Naive thymus-derived CD4-positive, alpha-beta T cell (primary cell): ENCODE data around the gene YDJC. TPM values are rescaled to one million over a fixed set of nuclear protein-coding genes. Genes with fewer than 3 reads are reported as not detected.

Source experiments
- ATAC-seq: fragments of 150-1000 bp; cut with Tn5 transposase; 2 replicates; pipeline ENCODE4 v1.10.0; 2021; ENCODE audit warnings: mild to moderate bottlenecking, moderate library complexity
- CTCF ChIA-PET: fragments of 350-600 bp; sonication (Branson Sonifier 250); formaldehyde crosslinking; loops from one replicate; lab custom pipeline; 2021; ENCODE audit warnings: antibody characterized with exemption; lab: Charles Lee
- POLR2A ChIA-PET: fragments of 350-600 bp; sonication (Branson Sonifier 250); formaldehyde crosslinking; loops from one replicate; lab custom pipeline; 2021; ENCODE audit warnings: antibody characterized with exemption, inconsistent platforms; lab: Charles Lee
- DNase-seq, 9 donors: peaks; one replicate each; pipeline versions ENCODE4 v3.0.0 to v3.0.0-alpha.2; 2020 to 2022; ENCODE audit warnings: mixed read lengths in 1 of 9
- H3K27ac ChIP-seq: one replicate; pipeline ENCODE4 v1.7.0; 2013; ENCODE audit warnings: mild to moderate bottlenecking, low read depth, low read length, moderate library complexity
- H3K27me3 ChIP-seq, 2 donors: one replicate each; pipeline ENCODE4 v1.7.0; 2013; ENCODE audit warnings: low read length in 2 of 2, mild to moderate bottlenecking in 2 of 2, moderate library complexity in 2 of 2; ENCODE audit not compliant: control insufficient read depth in 2 of 2, insufficient read depth in 2 of 2
- H3K36me3 ChIP-seq, 3 experiments: 1 replicate in 2 of 3; 2 replicates in 1 of 3; pipeline ENCODE4 v1.7.0; 2013; ENCODE audit warnings: low read length in 3 of 3, mild to moderate bottlenecking in 3 of 3, moderate library complexity in 1 of 3; ENCODE audit not compliant: insufficient read depth in 3 of 3, control insufficient read depth in 2 of 3
- H3K4me1 ChIP-seq, 2 donors: one replicate each; pipeline ENCODE4 v1.7.0; 2013; ENCODE audit warnings: low read length in 2 of 2, mild to moderate bottlenecking in 2 of 2, moderate library complexity in 1 of 2; ENCODE audit not compliant: control insufficient read depth in 2 of 2, insufficient read depth in 2 of 2
- H3K4me3 ChIP-seq: 2 replicates; pipeline ENCODE4 v1.7.0; 2013; ENCODE audit warnings: mild to moderate bottlenecking, low read length
- H3K9me3 ChIP-seq, 3 experiments: 1 replicate in 2 of 3; 2 replicates in 1 of 3; pipeline ENCODE4 v1.7.0; 2013; ENCODE audit warnings: low read length in 3 of 3; ENCODE audit not compliant: control insufficient read depth in 2 of 3
- H3K27ac Mint-ChIP-seq, 9 donors: one replicate each; pipeline ENCODE4 v1.8.0; 2020 to 2022; ENCODE audit warnings: mixed read lengths in 9 of 9, mild to moderate bottlenecking in 8 of 9, moderate library complexity in 5 of 9, inconsistent platforms in 2 of 9
- H3K27me3 Mint-ChIP-seq, 5 donors: one replicate each; pipeline ENCODE4 v1.8.0; 2021 to 2022; ENCODE audit warnings: mixed read lengths in 5 of 5, mild to moderate bottlenecking in 1 of 5
- H3K36me3 Mint-ChIP-seq, 5 donors: one replicate each; pipeline ENCODE4 v1.8.0; 2020 to 2022; ENCODE audit warnings: mixed read lengths in 5 of 5, mild to moderate bottlenecking in 3 of 5, inconsistent platforms in 1 of 5
- H3K4me1 Mint-ChIP-seq, 7 donors: one replicate each; pipeline ENCODE4 v1.8.0; 2020 to 2022; ENCODE audit warnings: mixed read lengths in 7 of 7, mild to moderate bottlenecking in 3 of 7, inconsistent platforms in 1 of 7
- H3K4me3 Mint-ChIP-seq, 10 donors: one replicate each; pipeline ENCODE4 v1.8.0; 2020 to 2022; ENCODE audit warnings: mild to moderate bottlenecking in 10 of 10, mixed read lengths in 10 of 10, moderate library complexity in 6 of 10, inconsistent platforms in 2 of 10
- H3K9me3 Mint-ChIP-seq, 11 donors: one replicate each; pipeline ENCODE4 v1.8.0; 2020 to 2022; ENCODE audit warnings: mixed read lengths in 11 of 11, mild to moderate bottlenecking in 4 of 11, inconsistent platforms in 1 of 11, moderate library complexity in 1 of 11
- intact Hi-C, 2 donors: fragments of 100-400 bp; cut with micrococcal nuclease; formaldehyde crosslinking; loops; one replicate each; pipeline ENCODE4 v1.15.1; 2023
- polyA plus RNA-seq, 2 donors: library from polyadenylated mRNA; unstranded; fragments of 300-500 nt; fragmentation: Illumina TruSeq; gene quantifications; one replicate each; pipeline ENCODE4 v1.2.3, GENCODE V29; 2021
- total RNA-seq, 6 experiments: library from RNA in 5 of 6; stranded (reverse) in 5 of 6; gene quantifications; 1 replicate in 5 of 6; 2 replicates in 1 of 6; pipeline ENCODE4 v1.2.3 and lab custom pipeline; 2021 to 2026

Gene YDJC
- total and polyA plus RNA-seq, 7 experiments from 2014 or later = 29.0 to 75.8 (median 48.6) TPM

GRCh38 chr22:21673534-21674321 lies 43.9 kb upstream of the YDJC start:
- no peak for DNase-seq
- Histone ChIP-seq H3K27ac (no peak overlapping the region), H3K9me3 (no peaks in the 10 kb centered on the region), H3K27me3 (no peaks in the 10 kb centered on the region), H3K36me3 (peaks cover 26 to 71% (median 35%) of the 10 kb centered on the region in 3 experiments), H3K4me1 (no peaks in the 10 kb centered on the region), H3K4me3 (no peak overlapping the region)
- no peak overlapping the region for H3K4me3 Mint-ChIP-seq
- ChIA-PET POLR2A (interaction anchor here (1.9 kb wide), 1 partner anchor 8 kb away, joined by 5 read pairs; the partner anchor contains the start of gene PPIL2), CTCF (no interaction called here)
- intact Hi-C loops = loop anchor here in 1 of 2 donors (10.0 kb wide), 1 partner anchor 59 kb away; no protein-coding TSS in a partner anchor
- ATAC-seq = no peak
- H3K36me3 Mint-ChIP-seq = peaks cover 11 to 64% (median 28%) of the 10 kb centered on the region in 5 donors
- no peak overlapping the region for H3K27ac Mint-ChIP-seq
- H3K27me3 Mint-ChIP-seq = no peaks in the 10 kb centered on the region
- H3K4me1 Mint-ChIP-seq = peaks cover 7 to 21% (median 13%) of the 10 kb centered on the region in 7 donors
- no peaks in the 10 kb centered on the region for H3K9me3 Mint-ChIP-seq

GRCh38 chr22:21672107-21672629 lies 42.3 kb upstream of the YDJC start:
- H3K9me3 Mint-ChIP-seq = no peaks in the 10 kb centered on the region
- peaks cover 11 to 56% (median 29%) of the 10 kb centered on the region in 5 donors for H3K36me3 Mint-ChIP-seq
- no peak overlapping the region for H3K4me3 ChIP-seq

GRCh38 chr22:21669026-21669425 lies 39.2 kb upstream of the YDJC start:
- Histone ChIP-seq H3K9me3 (no peaks in the 10 kb centered on the region), H3K4me1 (peaks cover 6 to 16% of the 10 kb centered on the region in 2 donors), H3K27ac (no peak overlapping the region), H3K36me3 (peaks cover 26 to 52% (median 27%) of the 10 kb centered on the region in 3 experiments), H3K4me3 (no peak overlapping the region), H3K27me3 (no peaks in the 10 kb centered on the region)
- Mint-ChIP-seq H3K27ac (peak overlapping the region in 1 of 9 donors; percentile 57), H3K4me3 (peak overlapping the region in 4 of 10 donors; percentile 37 to 75 (median 56)), H3K36me3 (peaks cover 3 to 30% (median 12%) of the 10 kb centered on the region in 5 donors), H3K27me3 (peaks cover 0 to 2% (median 0%) of the 10 kb centered on the region in 5 donors), H3K4me1 (peaks cover 30 to 46% (median 38%) of the 10 kb centered on the region in 7 donors), H3K9me3 (no peaks in the 10 kb centered on the region)
- DNase-seq (no peak), ATAC-seq (no peak)
- intact Hi-C loops = loop anchor here in 1 of 2 donors (5.0 kb wide), 1 partner anchor 198 kb away; the partner anchor contains the start of gene MAPK1
- ChIA-PET CTCF (no interaction called here), POLR2A (interaction anchor here (1.8 kb wide), 1 partner anchor 39 kb away, joined by 4 read pairs; the partner anchor contains the start of gene YDJC)

More at GRCh38 chr22:21672107-21672629, 42.3 kb upstream of the YDJC start:
- Mint-ChIP-seq H3K27ac (no peak overlapping the region), H3K4me3 (no peak overlapping the region), H3K4me1 (peaks cover 15 to 29% (median 24%) of the 10 kb centered on the region in 7 donors), H3K27me3 (no peaks in the 10 kb centered on the region)
- no peak overlapping the region for H3K27ac ChIP-seq
- H3K4me1 ChIP-seq = peaks cover 0 to 4% of the 10 kb centered on the region in 2 donors
- no peak for DNase-seq
- no peaks in the 10 kb centered on the region for H3K27me3 ChIP-seq
- intact Hi-C loops = loop anchor here in 1 of 2 donors (10.0 kb wide), 1 partner anchor 57 kb away; no protein-coding TSS in a partner anchor
- CTCF ChIA-PET = no interaction called here
- no peak for ATAC-seq
- peaks cover 26 to 68% (median 35%) of the 10 kb centered on the region in 3 experiments for H3K36me3 ChIP-seq
- POLR2A ChIA-PET = interaction anchor here (0.7 kb wide), 1 partner anchor 26 kb away, joined by 3 read pairs; no protein-coding TSS in a partner anchor
- H3K9me3 ChIP-seq = no peaks in the 10 kb centered on the region

GRCh38 chr22:21666786-21667185 lies 37.0 kb upstream of the YDJC start:
- Histone ChIP-seq H3K4me1 (peaks cover 6 to 16% of the 10 kb centered on the region in 2 donors), H3K36me3 (peaks cover 11 to 29% (median 16%) of the 10 kb centered on the region in 3 experiments), H3K4me3 (peak overlapping the region; percentile 99), H3K27me3 (no peaks in the 10 kb centered on the region), H3K9me3 (no peaks in the 10 kb centered on the region), H3K27ac (peak overlapping the region; percentile 86)
- DNase-seq (no peak), ATAC-seq (no peak)
- Mint-ChIP-seq H3K36me3 (peaks cover 0 to 13% (median 8%) of the 10 kb centered on the region in 5 donors), H3K4me3 (peak overlapping the region; percentile 95 to 100 (median 98)), H3K27me3 (peaks cover 0 to 2% (median 0%) of the 10 kb centered on the region in 5 donors), H3K27ac (peak overlapping the region; percentile 79 to 99 (median 97)), H3K4me1 (peaks cover 29 to 45% (median 42%) of the 10 kb centered on the region in 7 donors), H3K9me3 (no peaks in the 10 kb centered on the region)
- intact Hi-C loops = loop anchor here (1.0 to 5.0 kb wide), 7 partner anchors 9 to 749 kb away; partner anchors contain the start of genes CRKL (in 1 of the 2), MAPK1 (in 1 of the 2), SDF2L1 (in 1 of the 2) and YPEL1 (in 1 of the 2)
- ChIA-PET POLR2A (interaction anchor here (1.8 to 2.9 kb wide), 3 partner anchors 25 to 69 kb away, joined by 6 to 20 read pairs (median 10); partner anchors contain the start of genes SDF2L1 and YPEL1), CTCF (no interaction called here)

- intact Hi-C loops = loop anchor here in 1 of 2 donors (1.0 to 5.0 kb wide), 2 partner anchors 13 to 202 kb away; partner anchors contain the start of gene MAPK1
- Mint-ChIP-seq H3K4me1 (peaks cover 24 to 41% (median 38%) of the 10 kb centered on the region in 7 donors), H3K27ac (peak overlapping the region; percentile 91 to 99 (median 97)), H3K9me3 (no peaks in the 10 kb centered on the region), H3K4me3 (peak overlapping the region; percentile 95 to 100 (median 98)), H3K27me3 (peaks cover 0 to 2% (median 0%) of the 10 kb centered on the region in 5 donors), H3K36me3 (peaks cover 0 to 7% (median 3%) of the 10 kb centered on the region in 5 donors)
- ChIA-PET CTCF (interaction anchor here (0.6 to 1.3 kb wide), 5 partner anchors 18 to 285 kb away, joined by 4 to 6 read pairs (median 4); no protein-coding TSS in a partner anchor), POLR2A (interaction anchor here (0.7 to 2.9 kb wide), 7 partner anchors 9 to 70 kb away, joined by 4 to 20 read pairs (median 6); partner anchors contain the start of genes SDF2L1 and YPEL1)
- Histone ChIP-seq H3K36me3 (peaks cover 0 to 15% (median 5%) of the 10 kb centered on the region in 3 experiments), H3K4me1 (peaks cover 6 to 16% of the 10 kb centered on the region in 2 donors), H3K27me3 (no peaks in the 10 kb centered on the region), H3K4me3 (peak overlapping the region; percentile 99), H3K9me3 (no peaks in the 10 kb centered on the region), H3K27ac (peak overlapping the region; percentile 86)
- no peak for DNase-seq
- ATAC-seq = no peak
Observed at GRCh38 chr22:21665047-21665851, 35.4 kb upstream of the YDJC start.
